HG02678 (cell line): ENCODE results near the gene KANK3.
"Not testable (repeated sequence)": the region's sequence is repeated elsewhere in the genome, so short reads cannot be mapped to it uniquely, and the experiment has no call there.

Experiments used
- ATAC-seq: cut with Tn5 transposase; IDR thresholded peaks from one replicate; pipeline ENCODE4 v1.9.1; 2021; ENCODE audit warnings: mild to moderate bottlenecking, moderate library complexity; ENCODE audit not compliant: unreplicated experiment

Gene KANK3

DNA sequence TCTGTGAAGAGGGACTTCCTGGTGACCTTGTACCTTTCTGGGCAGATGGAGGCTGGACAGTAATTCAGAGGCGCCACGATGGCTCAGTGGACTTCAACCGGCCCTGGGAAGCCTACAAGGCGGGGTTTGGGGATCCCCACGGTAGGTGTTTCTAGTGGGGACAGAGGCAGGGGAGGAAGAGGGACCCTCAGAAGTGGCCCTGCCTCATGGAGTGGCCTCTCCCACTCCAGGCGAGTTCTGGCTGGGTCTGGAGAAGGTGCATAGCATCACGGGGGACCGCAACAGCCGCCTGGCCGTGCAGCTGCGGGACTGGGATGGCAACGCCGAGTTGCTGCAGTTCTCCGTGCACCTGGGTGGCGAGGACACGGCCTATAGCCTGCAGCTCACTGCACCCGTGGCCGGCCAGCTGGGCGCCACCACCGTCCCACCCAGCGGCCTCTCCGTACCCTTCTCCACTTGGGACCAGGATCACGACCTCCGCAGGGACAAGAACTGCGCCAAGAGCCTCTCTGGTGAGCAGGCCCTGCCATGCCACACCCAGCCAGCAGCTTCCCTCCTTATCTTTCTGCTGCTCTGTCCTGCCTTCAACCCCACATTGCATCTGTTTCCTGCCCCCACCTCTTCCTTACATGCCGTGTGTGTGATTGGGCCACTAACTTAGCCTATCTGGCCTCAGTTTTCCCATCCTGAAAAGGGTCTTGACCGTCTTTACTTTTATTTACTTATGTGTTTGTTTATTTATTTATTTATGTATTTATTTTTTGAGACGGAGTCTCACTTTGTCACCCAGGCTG lies 28.1 kb upstream of the KANK3 start:
- ATAC-seq, result no peak

GRCh38 chr19:8370176-8371010 lies 27.3 kb upstream of the KANK3 start:
- ATAC-seq, result no peak

DNA sequence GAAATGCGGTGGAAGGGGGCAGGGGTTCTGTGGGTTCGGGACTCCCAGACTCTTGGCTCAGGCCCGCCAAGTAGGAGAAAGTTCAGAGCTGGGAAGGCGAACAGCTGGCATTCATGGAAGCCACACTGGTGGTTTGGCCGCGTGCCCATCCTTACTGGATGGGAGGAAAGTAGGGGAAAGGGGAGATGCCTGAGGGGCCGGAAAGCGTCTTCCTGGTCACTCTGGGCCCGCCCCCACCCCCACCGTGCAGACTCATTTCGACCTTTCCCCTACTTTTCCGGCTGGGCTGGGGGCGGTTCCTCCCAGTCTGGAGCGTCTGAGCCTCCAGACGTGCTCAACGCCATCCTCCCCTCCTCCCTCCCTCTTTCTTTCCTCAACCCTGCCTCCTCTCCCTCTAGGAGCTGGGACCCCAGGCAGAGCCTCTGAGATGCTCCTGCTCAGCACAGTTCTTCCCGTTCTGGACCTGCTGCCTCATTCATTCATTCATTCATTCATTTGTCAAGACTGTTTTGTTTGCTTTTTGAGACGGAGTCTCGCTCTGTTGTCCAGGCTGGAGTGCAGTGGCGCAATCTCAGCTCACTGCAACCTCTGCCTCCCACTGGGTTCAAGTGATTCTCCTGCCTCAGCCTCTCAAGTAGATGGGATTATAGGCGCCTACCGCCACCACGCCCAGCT lies 24.4 kb upstream of the KANK3 start:
- no peak for ATAC-seq

DNA sequence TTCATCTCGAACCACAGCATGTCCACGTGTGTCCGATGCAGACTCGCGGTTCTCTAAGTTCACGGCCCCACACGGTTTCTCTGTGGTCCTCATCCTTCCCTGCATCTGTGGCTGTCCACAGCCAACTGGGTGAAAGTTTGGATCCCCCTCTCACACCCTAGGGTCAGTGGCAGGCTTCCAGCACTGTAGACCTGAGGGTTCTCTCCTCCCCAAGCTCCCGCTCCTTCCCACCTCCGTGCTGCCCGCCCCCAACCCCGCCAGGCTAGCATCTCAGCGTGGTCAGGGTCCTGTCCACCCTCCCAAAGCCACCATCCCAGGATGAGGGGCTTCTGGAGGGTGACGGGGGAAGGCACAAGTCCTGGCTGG lies 23.9 kb upstream of the KANK3 start:
- ATAC-seq, result no peak

DNA sequence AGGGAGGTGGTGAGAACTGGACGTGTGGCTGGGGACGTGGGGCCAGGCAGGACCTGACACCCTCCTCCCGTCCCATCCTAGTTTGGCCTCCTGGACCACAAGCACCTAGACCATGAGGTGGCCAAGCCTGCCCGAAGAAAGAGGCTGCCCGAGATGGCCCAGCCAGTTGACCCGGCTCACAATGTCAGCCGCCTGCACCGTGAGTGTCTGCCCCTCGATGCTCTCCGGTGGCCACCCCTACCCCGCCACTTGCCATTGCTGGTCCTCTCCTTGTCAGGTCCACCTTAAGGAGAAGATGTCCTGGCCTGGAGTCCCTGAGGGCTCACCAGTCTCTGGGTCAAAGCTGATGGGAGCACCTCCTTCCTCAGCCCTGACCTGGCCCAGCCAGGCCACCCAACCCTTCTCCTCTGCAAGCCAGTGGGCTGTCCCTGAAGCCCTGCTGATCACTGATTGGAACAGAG lies 23.1 kb upstream of the KANK3 start:
- no peak for ATAC-seq

DNA sequence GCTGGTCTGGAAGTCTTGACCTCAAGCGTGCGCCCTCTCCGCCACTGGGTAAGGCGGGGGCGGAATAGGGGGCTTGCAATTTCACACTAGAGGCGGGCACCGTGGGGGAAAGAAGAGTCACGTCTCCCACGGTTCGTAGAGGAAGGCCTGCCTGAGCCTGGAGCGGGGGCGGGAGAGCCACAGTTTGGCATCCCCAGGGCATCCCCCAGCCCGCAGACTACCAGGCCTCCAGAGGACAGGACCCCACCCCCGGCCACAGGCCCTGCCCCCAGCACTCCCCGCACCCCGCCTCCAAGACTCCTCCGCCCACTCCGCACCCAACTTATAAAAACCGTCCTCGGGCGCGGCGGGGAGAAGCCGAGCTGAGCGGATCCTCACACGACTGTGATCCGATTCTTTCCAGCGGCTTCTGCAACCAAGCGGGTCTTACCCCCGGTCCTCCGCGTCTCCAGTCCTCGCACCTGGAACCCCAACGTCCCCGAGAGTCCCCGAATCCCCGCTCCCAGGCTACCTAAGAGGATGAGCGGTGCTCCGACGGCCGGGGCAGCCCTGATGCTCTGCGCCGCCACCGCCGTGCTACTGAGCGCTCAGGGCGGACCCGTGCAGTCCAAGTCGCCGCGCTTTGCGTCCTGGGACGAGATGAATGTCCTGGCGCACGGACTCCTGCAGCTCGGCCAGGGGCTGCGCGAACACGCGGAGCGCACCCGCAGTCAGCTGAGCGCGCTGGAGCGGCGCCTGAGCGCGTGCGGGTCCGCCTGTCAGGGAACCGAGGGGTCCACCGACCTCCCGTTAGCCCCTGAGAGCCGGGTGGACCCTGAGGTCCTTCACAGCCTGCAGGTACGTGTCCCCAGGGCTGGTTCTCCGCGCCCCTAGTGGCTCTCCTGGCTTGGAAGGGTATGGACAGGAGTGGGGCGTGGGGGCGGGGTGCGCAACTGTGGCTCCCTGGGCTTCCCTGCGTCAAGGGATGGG lies 21.0 kb upstream of the KANK3 start, which contains the start of gene ANGPTL4:
ANGPTL4 (plus strand) TSS at position 353 of the 969 bp plus-strand sequence; CDS start at position 520, 167 bp downstream.
- no peak for ATAC-seq

DNA sequence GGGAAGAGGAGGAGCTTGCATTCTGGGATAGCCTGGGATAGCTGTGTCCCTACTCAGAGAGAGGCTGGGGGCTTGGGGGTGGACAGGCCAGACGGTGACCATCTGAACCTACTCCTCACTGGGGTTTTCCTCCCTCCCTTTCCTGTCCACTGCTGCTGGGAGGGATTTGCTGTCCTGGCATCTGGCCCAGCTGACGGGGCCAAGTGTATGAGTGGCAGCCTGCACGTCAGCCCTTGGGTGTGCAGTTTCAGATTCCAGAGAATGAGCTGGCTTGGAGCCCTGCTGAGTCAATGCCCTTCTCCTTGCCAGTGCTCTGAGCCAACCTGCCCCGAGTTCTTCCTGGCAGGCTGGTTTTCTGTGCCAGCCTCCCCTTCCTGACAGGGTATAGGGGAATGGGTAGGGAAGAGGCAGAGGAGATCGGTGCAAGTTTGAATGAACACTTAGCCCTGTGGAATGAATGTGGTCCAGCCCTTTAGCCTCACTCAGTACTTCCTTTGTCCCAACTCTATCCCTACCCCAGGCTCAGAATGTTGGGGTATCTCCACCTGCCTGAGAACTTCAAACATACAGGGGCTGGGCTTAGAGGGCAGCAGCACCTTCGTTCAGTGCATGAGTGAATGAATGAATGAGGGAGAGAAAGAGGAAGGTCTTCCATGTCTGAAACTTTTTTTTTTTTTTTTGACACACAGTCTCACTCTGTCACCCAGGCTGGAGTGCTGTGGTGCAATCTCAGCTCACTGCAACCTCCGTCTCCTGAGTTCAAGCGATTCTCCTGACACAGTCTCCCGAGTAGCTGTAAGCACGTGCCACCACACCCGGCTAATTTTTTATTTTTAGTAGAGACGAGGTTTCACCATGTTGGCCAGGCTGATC lies 19.1 kb upstream of the KANK3 start:
- no peak for ATAC-seq

- no peak for ATAC-seq
These were observed 17.1 kb upstream of the KANK3 start for GRCh38 chr19:8360196-8360595.

GRCh38 chr19:8358948-8359347 lies 15.9 kb upstream of the KANK3 start:
- ATAC-seq, result no peak

DNA sequence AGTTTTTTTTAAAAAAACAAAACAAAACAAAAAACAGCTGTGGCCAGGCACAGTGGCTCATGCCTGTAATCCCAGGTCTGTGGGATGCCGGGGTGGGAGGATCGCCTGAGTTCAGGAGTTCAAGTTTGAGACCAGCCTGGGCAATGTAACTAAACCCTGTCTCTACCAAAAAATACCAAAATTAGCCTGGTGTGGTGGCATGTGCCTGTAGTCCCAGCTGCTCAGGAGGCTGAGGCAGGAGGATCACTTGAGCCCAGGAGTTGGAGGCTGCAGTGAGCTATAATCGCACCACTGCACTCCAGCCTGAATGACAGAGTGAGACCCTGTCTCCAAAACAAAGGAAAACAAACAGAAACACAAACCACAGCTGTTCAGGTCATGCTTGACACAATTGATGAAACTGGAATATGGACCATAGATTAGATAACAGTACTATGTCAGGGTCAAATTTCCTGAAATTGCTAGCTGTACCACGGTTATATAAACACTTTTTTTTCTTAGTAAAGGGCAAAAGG lies 14.0 kb upstream of the KANK3 start:
- no peak for ATAC-seq

- ATAC-seq, result no peak
These were observed 12.8 kb upstream of the KANK3 start for GRCh38 chr19:8355631-8356402.

DNA sequence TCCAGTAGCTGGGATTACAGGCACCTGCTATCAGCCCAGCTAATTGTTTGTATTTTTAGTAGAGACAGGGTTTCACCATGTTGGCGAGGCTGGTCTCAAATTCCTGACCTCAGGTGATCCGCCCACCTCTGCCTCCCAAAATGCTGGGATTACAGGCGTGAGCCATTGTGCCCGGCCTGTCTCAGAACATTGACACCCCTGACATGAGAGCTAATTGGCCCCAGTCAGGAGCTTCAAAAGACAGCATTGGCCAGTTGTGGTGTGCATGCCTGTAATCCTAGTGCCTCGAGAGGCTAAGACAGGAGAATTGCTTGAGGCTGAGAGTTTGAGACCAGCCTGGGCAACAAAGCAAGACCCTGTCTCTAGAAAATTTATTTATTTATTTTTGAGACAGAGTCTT lies 9.8 kb upstream of the KANK3 start:
- ATAC-seq, result not testable (repeated sequence)

- ATAC-seq, result no peak
These were observed 9.2 kb upstream of the KANK3 start for GRCh38 chr19:8352134-8352827.

DNA sequence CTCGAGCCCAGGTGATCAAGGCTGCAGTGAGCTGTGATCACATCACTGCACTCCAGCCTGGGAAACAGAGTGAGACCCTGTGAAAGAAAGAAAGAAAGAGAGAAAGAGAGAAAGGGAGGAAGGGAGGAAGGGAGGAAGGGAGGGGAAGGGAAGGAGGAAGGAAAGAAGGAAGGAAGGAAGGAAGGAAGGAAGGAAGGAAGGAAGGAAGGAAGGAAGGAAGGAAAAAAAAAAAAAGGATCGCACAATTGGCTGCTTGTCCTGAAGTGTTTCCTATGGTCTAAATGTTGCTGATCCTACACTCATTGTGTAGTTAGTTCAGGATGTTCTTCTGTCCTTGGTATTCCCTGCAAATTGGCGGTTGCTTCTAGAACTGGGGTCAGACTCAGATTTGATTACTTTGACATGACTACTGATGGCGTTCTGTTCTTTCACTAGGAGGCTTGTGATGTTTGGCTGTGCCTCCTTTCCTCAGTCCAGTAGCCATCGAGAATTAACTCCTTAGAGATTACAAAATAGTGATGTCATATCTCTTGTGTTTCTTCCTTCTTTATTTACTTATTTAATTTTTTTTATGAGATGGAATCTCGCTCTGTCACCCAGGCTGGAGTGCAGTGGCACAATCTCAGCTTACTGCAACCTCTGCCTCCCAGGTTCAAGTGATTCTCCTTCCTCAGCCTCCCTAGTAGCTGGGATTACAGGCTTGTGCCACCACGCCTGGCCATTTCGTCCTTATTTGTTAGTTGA lies 6.7 kb upstream of the KANK3 start:
- not testable (repeated sequence) for ATAC-seq

DNA sequence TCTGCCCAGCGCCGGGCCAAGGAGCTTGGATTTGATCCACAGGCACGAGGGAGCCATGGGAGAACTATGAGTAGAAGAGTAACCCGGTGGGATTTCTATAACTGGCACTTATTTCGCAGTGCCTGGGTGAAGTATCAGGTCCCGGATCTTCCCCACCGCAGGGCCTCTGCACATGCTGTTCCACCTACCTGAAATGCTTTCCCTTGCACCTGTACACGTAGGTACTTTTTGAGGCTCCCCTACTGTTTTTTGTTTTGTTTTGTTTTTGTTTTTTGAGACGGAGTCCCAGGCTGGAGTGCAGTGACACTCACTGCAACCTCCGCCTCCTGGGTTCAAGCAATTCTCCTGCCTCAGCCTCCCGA lies 402 bp upstream of the KANK3 start:
- ATAC-seq, result no peak

GRCh38 chr19:8342316-8342683 lies 762 bp downstream of the KANK3 start:
- ATAC-seq, result no peak

- not testable (repeated sequence) for ATAC-seq
These were observed 1.6 kb downstream of the KANK3 start for GRCh38 chr19:8341504-8341903.
